ENCODE measurements around the gene WDR45B. TPM values are rescaled to one million over a fixed set of nuclear protein-coding genes. Genes with fewer than 3 reads are reported as not detected.

Gene WDR45B
- total RNA-seq, 1 experiment from 2014 or later: 110 TPM

- H3K9me3 Mint-ChIP-seq: peaks cover 0 to 2% of the 10 kb centered on the region in 2 experiments; a peak in 1 of 5 replicates
- no peak overlapping the region for H4K8ac ChIP-seq (replicated peaks; ENCODE audit: insufficient read length, low read depth, low read length)
- no peak overlapping the region for H2BK15ac ChIP-seq (ENCODE audit: low read depth, low read length)
- H3K4me1 Mint-ChIP-seq: peaks cover 0 to 3% of the 10 kb centered on the region in 2 experiments; a peak in 2 of 4 replicates
- peak overlapping the region in 2 of 3 experiments; percentile 15 to 73; a peak in 2 of 7 replicates for H3K27ac Mint-ChIP-seq
- H3K56ac ChIP-seq (ENCODE audit: insufficient read length, low read depth, low read length): no peak overlapping the region
- no peak overlapping the region for H2AFZ ChIP-seq (ENCODE audit: low read length)
- H4K20me1 ChIP-seq (ENCODE audit: control insufficient read depth, insufficient read depth, insufficient read length): peaks cover 2% of the 10 kb centered on the region
- H2BK12ac ChIP-seq (ENCODE audit: insufficient read length, low read depth, low read length): no peak overlapping the region
- H2BK5ac ChIP-seq (ENCODE audit: insufficient read length, low read length): no peak overlapping the region
- H3K23me2 ChIP-seq (ENCODE audit: insufficient read length, low read depth, low read length, poor library complexity, severe bottlenecking): no peaks in the 10 kb centered on the region
- no peak overlapping the region for H3K4ac ChIP-seq (ENCODE audit: low read depth, low read length)
- peaks cover 35 to 72% (median 69%) of the 10 kb centered on the region in 3 experiments for H3K36me3 Mint-ChIP-seq (ENCODE audit: insufficient read depth in 1 of 3, low read depth in 3 of 3)
- no peak overlapping the region for H4K5ac ChIP-seq (ENCODE audit: insufficient read length, low read depth, low read length)
- H3K4me2 ChIP-seq (ENCODE audit: insufficient read depth, insufficient read length, low read length): no peak overlapping the region
- H2BK20ac ChIP-seq (ENCODE audit: low read depth, low read length, poor library complexity, severe bottlenecking): no peak overlapping the region
- no peaks in the 10 kb centered on the region for H3K9me3 ChIP-seq (ENCODE audit: control insufficient read depth, low read depth, low read length)
- no peak overlapping the region for H4K91ac ChIP-seq (ENCODE audit: insufficient read length, low read depth, low read length)
- no peak overlapping the region for H3K27ac ChIP-seq (ENCODE audit: insufficient read length, low read depth, low read length)
- no peak overlapping the region for H3K9ac ChIP-seq (ENCODE audit: extremely low read depth, insufficient read length, low read length)
- H2AK5ac ChIP-seq (ENCODE audit: insufficient read length, low read length): no peak overlapping the region
- H3K79me1 ChIP-seq (ENCODE audit: insufficient read depth, low read depth, low read length, poor library complexity, severe bottlenecking): no peaks in the 10 kb centered on the region
- no peak overlapping the region for H3K14ac ChIP-seq (ENCODE audit: insufficient read depth, low read length)
- H3K4me1 ChIP-seq (ENCODE audit: insufficient read depth, low read length): no peaks in the 10 kb centered on the region
- no peaks in the 10 kb centered on the region for H3K27me3 Mint-ChIP-seq (ENCODE audit: low read depth)
- H3K79me2 ChIP-seq (ENCODE audit: insufficient read depth, low read length): no peaks in the 10 kb centered on the region
- no peak overlapping the region for H3T11ph ChIP-seq (ENCODE audit: low read length)
- H3K18ac ChIP-seq (ENCODE audit: insufficient read length, low read depth, low read length): no peak overlapping the region
- WGBS (ENCODE audit: extremely low coverage, insufficient read length, low lambda C conversion rate): no CpG with 5 or more reads among the region's 47 CpGs
- H3K23ac ChIP-seq (ENCODE audit: insufficient read length, low read depth, low read length): no peak overlapping the region
- TF ChIP-seq CTCF (conservative IDR thresholded peaks at IDR 0.05): no peak
- no peak for DNase-seq
- H2BK120ac ChIP-seq (ENCODE audit: low read depth, low read length, poor library complexity, severe bottlenecking): no peak overlapping the region
- H3K27me3 ChIP-seq (ENCODE audit: insufficient read depth, low read length): no peaks in the 10 kb centered on the region
- H3K4me3 Mint-ChIP-seq: no peak overlapping the region; a peak in 1 of 5 replicates
These were observed 60.8 kb downstream of the WDR45B start for GRCh38 chr17:82587234-82588086.
